GM21447 (cell line): ENCODE measurements around the gene CITED1.
"Not testable (repeated sequence)": the region's sequence is repeated elsewhere in the genome, so short reads cannot be mapped to it uniquely, and the experiment has no call there.

Source experiments
- ATAC-seq: cut with Tn5 transposase; IDR thresholded peaks from one replicate; pipeline ENCODE4 v1.9.1; 2021; ENCODE audit not compliant: unreplicated experiment

CITED1 gene, protein sequence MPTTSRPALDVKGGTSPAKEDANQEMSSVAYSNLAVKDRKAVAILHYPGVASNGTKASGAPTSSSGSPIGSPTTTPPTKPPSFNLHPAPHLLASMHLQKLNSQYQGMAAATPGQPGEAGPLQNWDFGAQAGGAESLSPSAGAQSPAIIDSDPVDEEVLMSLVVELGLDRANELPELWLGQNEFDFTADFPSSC

GRCh38 chrX:72305286-72306084, at the start of gene CITED1:
Gene CITED1 (minus strand): TSS chrX:72305914. CDS start chrX:72302869, 3,045 bp downstream.
- no peak for ATAC-seq

DNA sequence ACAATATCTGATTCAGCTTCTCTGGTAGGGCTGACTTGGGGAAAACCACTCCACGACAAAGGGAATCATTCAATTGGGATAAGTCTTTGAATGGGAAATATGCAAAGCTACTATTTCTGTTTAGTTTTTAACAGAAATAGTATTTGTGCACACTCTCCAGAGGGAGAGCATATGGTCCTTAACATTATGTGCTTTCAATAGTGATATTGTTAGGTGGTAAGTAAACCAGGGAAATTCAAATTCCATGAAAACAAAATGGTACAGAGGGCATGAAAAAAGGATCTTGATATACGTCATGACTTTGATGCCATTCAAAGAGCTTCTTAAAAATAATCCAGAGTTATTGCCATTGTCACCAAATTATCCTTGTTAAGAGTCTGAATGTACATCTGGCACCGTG, 47.1 kb upstream of the CITED1 start:
- ATAC-seq, result no peak

- no peak for ATAC-seq
Observed at GRCh38 chrX:72351606-72352334, 46.1 kb upstream of the CITED1 start.

- peak; percentile 95 for ATAC-seq
Observed at GRCh38 chrX:72349190-72349589, 43.5 kb upstream of the CITED1 start.

DNA sequence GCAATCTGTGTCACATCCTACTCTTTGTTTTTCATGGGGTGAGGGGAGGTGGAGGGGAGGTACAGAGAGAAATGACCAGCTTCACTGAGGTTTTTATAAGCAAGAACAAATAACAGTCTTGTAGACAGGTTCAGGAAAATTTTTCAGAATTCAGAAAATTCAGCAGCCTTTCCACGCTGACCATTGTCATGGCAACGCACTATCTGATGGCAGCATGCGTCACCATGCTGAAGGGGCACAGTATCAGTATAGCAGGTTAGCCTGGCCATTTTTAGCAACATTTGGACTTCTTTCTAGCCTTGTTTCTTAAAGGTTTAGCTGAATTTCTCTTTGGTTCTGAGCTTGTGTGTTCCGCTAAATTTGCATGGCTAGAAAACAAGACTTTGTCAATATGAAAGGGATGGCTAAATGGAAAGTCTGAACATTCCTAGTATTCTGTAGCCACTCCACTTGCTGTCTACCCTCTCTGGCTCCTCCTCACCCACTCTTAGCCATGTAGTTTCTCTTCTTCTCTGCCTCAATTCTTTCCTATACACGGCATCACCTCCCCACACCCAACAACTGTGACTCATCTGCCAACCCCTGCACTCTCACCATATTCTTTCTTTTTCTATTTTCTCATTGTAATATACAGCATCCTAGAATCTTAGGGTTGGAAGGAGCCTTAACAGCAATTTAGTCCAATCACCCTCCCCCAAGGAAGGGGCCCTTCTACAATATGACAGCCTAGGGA, 42.7 kb upstream of the CITED1 start:
- ATAC-seq, result no peak

- no peak for ATAC-seq
Observed at GRCh38 chrX:72347366-72347765, 41.7 kb upstream of the CITED1 start.

DNA sequence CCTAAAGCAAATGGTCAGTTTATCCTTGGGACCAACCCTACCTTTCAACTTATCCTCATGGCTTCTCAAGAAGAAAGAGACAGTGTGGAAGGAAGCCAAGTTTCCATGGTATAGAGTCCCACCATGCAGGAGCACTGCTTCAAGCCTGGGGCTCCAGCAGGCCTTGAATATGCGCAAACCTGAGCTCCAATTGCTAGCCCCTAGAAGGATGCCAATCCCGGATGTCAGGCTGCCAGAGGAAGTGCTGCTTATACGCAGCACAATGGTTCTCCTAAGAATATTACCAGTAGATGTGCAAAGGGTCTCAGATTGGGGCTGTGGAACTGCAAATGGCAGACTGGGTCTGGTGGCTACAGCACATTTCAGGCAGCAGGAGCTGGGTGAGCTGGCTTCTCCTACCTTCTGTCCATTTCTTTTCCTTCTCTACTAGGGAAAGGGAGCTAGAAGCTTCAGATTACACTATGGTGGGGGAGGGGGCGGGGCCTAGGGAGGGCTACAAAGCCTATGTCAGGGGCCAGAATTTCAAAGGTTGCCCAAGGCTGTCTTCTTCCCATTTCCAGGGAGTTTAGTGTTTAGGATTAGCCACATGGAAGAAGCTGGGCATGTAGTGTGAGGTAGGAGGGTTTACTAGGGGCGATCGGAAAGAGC, 40.7 kb upstream of the CITED1 start:
- ATAC-seq, result no peak

DNA sequence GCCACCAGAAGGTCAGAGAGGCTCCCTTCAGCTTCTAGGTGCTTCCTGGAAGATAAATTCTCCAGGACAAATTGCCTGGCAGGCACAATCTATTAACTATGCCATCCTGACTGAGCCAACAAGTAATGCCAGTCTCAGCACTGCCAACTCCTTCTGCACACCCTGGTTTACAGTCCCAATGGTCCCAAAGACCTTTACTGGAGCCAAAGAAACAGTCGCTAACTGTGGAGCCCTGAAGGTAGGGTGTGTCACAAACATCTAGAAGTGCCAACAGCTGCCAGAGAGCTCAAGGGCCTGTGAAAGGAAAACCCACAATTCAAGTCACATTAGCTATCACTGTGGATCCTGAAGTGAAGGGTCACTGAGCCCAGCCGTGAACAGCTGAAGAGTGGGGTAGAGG, 34.9 kb upstream of the CITED1 start:
- ATAC-seq, result no peak

DNA sequence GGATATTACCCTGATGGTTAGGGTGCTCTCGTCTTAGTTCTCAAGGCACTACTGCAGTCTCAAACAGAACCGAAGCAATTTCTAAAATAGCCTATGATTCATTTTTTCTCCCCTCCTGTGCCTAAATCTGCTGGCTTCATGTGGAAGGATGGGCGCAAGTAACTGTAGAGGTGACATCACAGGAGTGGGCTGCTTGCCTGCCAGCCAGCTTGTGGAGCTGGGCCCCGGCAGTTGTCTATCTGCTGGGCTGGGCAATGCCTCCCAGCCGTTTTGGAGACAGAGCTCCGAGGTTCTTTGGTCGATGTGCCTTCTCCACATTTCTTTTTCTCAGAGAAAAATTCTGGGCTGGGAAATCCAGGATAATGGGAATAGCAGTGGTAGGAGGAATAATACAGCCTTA, 34.3 kb upstream of the CITED1 start:
- ATAC-seq, result no peak

- ATAC-seq, result no peak
Observed at GRCh38 chrX:72330131-72330530, 24.4 kb upstream of the CITED1 start.

DNA sequence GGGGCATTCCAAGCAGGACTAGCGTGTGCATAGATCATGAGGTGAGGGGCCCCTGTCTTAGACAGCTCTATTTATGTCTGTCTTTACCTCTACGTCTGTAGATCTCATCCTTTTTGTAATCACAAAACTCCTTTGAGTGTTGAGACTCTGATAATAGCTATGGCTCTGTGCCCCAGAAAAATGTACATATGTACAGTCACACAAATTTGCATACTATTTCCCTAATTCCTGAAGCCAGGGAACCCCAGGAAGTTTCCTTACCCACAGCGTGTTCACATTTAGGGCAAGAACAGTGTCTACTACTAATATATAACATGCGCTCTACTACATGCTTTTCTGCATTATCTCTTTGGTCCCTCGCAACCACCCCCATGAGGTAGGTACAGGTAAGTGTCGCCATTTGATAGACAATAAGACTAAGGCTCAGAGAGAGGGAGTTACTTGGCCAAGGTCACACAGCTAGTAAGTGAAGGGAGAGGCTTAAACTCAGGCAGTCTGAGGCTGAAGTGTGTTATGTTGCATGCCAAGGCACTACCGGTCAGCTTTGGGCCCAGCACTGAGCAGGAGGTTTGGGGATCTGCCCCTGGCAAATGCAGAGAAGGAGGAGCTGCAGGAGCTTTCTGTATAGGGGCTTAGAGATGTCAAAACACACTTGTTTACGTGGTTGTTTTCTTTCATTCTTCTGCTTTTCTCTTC, 21.0 kb upstream of the CITED1 start:
- no peak for ATAC-seq

GRCh38 chrX:72319651-72320050, 13.9 kb upstream of the CITED1 start:
- not testable (repeated sequence) for ATAC-seq

- no peak for ATAC-seq
Observed at GRCh38 chrX:72317139-72317538, 11.4 kb upstream of the CITED1 start.

- no peak for ATAC-seq
Observed at GRCh38 chrX:72316408-72317110, 10.8 kb upstream of the CITED1 start.

DNA sequence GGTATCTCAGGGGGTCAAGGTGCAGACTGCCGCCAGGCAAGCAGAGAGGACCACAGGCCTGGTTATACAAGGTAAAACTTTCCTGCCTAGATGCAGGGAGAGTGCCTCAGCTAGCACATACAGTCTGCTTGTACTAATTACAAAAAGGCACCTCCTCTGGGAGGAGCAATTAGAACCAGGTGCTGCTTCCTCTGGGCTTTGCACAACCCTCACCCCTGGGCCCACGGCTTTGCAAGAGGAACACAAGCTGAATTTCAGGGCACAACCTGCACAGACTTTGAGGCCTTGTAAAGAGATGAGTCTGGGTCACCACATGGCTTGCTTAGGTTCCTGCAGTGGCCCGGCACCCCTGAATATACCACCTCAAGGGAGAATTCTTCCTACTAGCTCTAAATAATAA, 9.2 kb upstream of the CITED1 start:
- ATAC-seq, result no peak

DNA sequence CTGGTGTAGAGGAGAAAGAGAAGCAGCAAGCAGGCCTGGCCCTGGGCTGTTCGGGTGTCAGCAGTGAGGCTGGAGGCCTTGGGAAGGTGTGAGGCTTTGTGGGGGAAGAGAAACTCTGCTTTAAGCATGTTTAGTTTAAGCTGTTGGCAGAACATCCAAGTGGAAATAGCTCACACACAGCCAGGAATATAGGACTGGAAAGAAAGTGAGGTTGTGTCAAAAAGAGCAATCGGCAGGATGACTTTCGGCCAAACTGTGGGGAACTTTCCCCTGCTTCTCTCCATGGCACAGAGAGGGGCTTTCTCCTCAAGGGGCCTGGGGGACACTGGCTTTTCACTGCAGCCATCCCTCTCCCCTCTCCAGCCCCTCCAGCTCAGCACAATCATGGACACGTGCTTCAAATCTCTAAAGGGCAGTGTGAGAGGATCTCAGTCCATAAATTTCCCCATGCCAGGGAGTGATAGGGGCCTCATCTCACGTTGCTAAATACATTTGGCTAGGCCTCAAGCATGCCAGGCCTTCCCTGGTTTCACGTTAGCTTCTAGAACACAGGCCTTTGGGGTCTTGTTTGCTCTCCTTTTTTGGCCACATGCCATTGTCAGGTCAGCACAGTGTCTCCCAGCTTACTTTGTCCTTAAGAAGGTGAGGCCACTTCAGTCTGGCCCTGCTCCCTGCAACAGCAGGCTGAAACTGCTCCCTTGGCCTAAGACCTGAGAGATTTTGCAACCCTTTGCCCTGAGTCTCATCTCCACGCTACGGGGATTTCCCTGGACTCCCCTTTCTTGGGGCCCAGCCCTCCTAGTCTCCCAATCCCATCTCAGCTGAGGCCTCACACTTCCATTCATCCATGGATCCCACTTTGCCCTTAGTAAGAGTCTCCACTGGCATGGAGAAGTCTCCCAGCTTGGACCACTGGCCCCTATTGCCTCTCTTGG, 8.3 kb upstream of the CITED1 start:
- no peak for ATAC-seq

DNA sequence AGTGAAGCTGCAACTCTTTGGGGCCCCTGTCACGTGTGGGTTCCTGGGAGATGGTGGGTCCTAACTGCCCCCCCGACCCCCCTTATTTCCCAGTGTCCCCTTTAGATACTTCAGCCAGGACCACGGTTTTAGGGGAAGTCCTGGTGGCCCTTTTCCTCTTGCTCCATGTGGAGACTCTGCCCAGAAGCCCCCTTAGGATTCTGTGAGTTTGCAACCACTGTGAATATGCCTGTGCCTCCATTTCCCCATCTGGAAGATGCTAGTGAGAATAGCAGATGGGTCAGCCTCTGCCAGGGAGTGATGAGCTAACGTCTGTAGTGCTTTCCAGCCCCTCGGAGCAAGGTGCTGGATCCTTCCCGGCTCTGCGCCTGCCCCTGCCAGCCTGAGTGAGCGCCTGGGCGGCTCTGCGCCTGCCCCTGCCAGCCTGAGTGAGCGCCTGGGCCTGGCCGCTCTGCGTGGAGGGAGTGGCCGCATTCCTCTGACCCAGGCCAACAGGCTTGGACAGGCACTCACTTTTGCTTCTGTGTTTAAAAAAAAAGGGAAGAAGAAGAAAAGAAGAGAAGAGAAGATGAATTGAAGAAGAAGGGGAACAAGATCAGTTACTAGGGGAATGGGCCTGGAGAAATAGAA, 6.7 kb upstream of the CITED1 start:
- no peak for ATAC-seq
